Nephron (organoid): ENCODE data around the gene FBN2.
A peak's percentile ranks its signal among the peaks of the same experiment; 100 is the strongest.

ENCODE experiments used
- H3K27ac Mint-ChIP-seq, 3 experiments: 2 replicates each; pipeline ENCODE4 v1.8.0; 2020; ENCODE audit warnings: mixed read lengths in 3 of 3, mild to moderate bottlenecking in 2 of 3, moderate library complexity in 1 of 3
- H3K27me3 Mint-ChIP-seq: 2 replicates; pipeline ENCODE4 v1.8.0; 2021; ENCODE audit warnings: low read depth, mild to moderate bottlenecking, moderate library complexity, mixed read lengths
- H3K36me3 Mint-ChIP-seq: 2 replicates; pipeline ENCODE4 v1.8.0; 2020; ENCODE audit warnings: low read depth, mixed read lengths
- H3K4me1 Mint-ChIP-seq: 2 replicates; pipeline ENCODE4 v1.8.0; 2020; ENCODE audit warnings: mixed read lengths
- H3K4me3 Mint-ChIP-seq, 3 experiments: 2 replicates each; pipeline ENCODE4 v1.8.0; 2020; ENCODE audit warnings: mild to moderate bottlenecking in 3 of 3, mixed read lengths in 3 of 3, moderate library complexity in 2 of 3
- H3K9me3 Mint-ChIP-seq: 2 replicates; pipeline ENCODE4 v1.8.0; 2020; ENCODE audit warnings: mixed read lengths
- TF ChIP-seq, protein P1 (sequence below), 3 experiments: fragments of 200-600 bp; sonication (generic); IDR thresholded peaks; one replicate each; pipeline ENCODE4 v1.5.0; 2021; ENCODE audit warnings: antibody characterized with exemption in 3 of 3; ENCODE audit not compliant: unreplicated experiment in 3 of 3

The FBN2 gene

DNA sequence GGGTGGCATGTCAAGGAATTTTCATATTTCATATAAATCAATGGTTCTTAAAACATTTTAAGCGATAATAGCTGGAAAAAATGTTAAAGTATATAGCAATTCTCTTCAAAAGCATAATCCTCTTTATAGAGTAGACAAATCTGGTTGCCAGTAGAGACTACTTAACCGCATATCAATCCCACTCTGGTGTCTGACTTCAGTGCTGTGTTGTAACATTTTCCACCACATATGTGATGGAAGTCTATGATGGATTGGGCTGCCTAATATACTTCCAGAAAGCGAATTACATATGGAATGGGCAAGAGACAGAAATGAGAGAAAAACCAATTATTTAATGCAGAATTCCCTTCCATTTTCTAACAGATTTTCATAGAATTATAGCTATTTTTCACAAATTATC, 54.3 kb downstream of the FBN2 start:
- Mint-ChIP-seq H3K36me3 (peaks cover 14% of the 10 kb centered on the region), H3K27ac (no peak overlapping the region)

DNA sequence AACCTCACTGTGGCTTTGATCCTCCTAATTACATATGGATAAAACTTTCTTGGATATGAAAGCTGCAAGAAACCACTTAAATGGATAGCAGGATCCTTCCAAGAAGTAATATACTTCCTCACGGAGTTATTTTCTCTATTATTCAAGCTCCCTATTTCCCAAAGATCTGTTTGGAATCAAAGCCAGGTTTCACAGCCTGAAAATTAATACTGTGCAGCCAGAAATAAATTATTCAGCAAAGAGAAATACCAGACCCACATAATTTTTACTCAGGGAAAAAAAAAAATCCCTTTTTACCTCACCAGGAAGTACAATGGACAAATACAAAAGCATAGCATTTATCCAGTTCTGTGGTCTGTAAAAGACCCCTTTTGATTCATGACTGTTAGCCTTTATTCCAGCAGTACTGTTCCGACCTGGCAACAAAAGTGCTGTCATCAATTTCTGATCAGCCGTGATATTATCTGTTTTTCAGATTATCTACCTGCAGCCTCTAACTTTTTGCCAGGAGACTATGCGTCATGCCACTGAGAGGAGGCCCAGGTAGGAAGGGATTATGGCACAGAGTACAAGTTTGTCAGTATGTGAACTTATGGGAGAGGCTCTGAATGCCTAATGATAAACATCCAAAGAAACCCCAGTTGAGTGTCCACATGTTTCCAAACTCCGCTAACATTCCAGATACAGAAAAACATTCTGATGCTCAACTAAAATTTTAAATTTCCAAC, 57.0 kb downstream of the FBN2 start:
- TF ChIP-seq, protein P1, sequence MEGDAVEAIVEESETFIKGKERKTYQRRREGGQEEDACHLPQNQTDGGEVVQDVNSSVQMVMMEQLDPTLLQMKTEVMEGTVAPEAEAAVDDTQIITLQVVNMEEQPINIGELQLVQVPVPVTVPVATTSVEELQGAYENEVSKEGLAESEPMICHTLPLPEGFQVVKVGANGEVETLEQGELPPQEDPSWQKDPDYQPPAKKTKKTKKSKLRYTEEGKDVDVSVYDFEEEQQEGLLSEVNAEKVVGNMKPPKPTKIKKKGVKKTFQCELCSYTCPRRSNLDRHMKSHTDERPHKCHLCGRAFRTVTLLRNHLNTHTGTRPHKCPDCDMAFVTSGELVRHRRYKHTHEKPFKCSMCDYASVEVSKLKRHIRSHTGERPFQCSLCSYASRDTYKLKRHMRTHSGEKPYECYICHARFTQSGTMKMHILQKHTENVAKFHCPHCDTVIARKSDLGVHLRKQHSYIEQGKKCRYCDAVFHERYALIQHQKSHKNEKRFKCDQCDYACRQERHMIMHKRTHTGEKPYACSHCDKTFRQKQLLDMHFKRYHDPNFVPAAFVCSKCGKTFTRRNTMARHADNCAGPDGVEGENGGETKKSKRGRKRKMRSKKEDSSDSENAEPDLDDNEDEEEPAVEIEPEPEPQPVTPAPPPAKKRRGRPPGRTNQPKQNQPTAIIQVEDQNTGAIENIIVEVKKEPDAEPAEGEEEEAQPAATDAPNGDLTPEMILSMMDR (IDR thresholded peaks at IDR 0.05; ENCODE audit: unreplicated experiment in 3 of 3) = no peak

More for the DNA sequence above, 54.3 kb downstream of the FBN2 start:
- Mint-ChIP-seq H3K4me1 (peaks cover 21% of the 10 kb centered on the region), H3K27me3 (no peaks in the 10 kb centered on the region), H3K9me3 (no peaks in the 10 kb centered on the region), H3K4me3 (no peak overlapping the region)
- TF ChIP-seq, protein P1 (IDR thresholded peaks at IDR 0.05; ENCODE audit: unreplicated experiment in 3 of 3) = no peak

DNA sequence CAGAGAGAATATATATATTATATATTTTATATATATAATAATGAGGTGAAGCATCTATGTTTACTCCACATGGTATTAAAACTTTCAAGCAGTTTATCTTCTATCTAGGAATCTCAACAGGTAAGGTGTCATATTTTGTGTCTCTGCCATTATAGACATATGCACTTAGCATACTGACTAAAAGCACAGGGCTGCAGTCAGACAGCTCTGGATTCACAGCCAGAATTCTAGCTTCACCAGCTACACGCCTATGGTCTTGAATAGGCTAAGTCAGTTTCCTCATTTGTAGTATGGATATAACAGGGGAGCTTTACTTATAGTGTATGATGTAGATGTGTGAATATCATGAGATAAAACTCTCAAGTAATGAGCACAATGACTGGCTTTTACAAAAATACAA, 57.9 kb downstream of the FBN2 start:
- Mint-ChIP-seq H3K27me3 (no peaks in the 10 kb centered on the region), H3K4me1 (peaks cover 30% of the 10 kb centered on the region), H3K27ac (peak overlapping the region; percentile 19 to 65 (median 38)), H3K36me3 (peaks cover 10% of the 10 kb centered on the region), H3K4me3 (no peak overlapping the region), H3K9me3 (no peaks in the 10 kb centered on the region)
- TF ChIP-seq, protein P1 (IDR thresholded peaks at IDR 0.05; ENCODE audit: unreplicated experiment in 3 of 3) = no peak

More for the DNA sequence above, 57.0 kb downstream of the FBN2 start:
- Mint-ChIP-seq H3K27ac (peak overlapping the region; percentile 19 to 67 (median 65)), H3K4me3 (no peak overlapping the region), H3K27me3 (no peaks in the 10 kb centered on the region), H3K4me1 (peaks cover 30% of the 10 kb centered on the region), H3K9me3 (no peaks in the 10 kb centered on the region), H3K36me3 (peaks cover 10% of the 10 kb centered on the region)

DNA sequence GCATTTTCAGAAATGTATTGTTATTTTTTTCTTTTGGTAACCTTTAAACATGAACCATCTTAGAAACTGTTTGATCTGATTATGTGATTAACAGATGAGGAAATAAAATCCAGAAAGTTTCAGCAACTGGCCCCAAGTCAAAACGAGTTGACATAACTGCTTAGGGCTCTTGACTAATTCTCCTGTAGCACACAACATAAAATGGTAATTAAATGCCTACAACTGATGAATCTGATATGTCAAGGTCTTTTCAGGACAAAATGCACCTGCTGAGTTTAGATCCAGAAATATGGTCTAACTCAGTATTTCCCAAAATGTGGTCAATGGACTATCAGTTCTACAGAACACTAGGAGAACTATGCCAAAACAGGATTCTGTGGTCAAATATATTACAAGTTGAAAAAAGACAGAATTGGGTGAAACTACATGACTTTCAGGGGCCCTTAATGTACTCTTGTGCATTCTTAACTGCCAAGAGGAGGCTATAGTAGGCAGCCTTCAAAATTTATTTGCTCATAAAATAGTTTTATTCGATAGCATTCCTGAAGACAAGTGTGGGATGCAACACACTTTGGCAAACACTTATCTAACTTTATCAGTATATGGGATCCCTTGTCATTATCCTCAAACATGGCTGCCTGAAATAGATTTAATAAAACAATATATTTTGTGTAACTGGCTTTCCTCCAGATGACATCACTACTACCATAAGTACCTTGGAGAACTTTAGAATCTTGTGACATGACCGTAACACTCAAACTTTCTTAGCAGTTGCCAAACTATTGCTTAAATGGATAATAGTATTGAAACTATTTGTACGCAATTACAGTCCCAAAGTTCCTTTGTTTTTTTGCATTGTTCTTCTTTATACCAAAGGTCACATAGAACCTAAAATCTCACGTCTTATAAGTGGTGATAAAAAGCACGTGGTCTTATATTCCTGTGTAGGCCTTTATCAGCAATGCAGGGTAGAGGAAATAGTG, 59.4 kb downstream of the FBN2 start:
- no peaks in the 10 kb centered on the region for H3K27me3 Mint-ChIP-seq
- H3K9me3 Mint-ChIP-seq = no peaks in the 10 kb centered on the region
- TF ChIP-seq, protein P1 (IDR thresholded peaks at IDR 0.05; ENCODE audit: unreplicated experiment in 3 of 3) = no peak
- no peak overlapping the region for H3K4me3 Mint-ChIP-seq
- H3K4me1 Mint-ChIP-seq = peaks cover 30% of the 10 kb centered on the region
- peak overlapping the region in 2 of 3 experiments; percentile 37 to 43 for H3K27ac Mint-ChIP-seq
- H3K36me3 Mint-ChIP-seq = peaks cover 21% of the 10 kb centered on the region

GRCh38 chr5:128477944-128478343, 60.1 kb downstream of the FBN2 start:
- H3K4me3 Mint-ChIP-seq = no peak overlapping the region
- H3K36me3 Mint-ChIP-seq = peaks cover 26% of the 10 kb centered on the region
- H3K9me3 Mint-ChIP-seq = no peaks in the 10 kb centered on the region
- H3K27ac Mint-ChIP-seq = peak overlapping the region in 2 of 3 experiments; percentile 37 to 43
- TF ChIP-seq, protein P1 (IDR thresholded peaks at IDR 0.05; ENCODE audit: unreplicated experiment in 3 of 3) = no peak
- H3K4me1 Mint-ChIP-seq = peaks cover 30% of the 10 kb centered on the region
- H3K27me3 Mint-ChIP-seq = no peaks in the 10 kb centered on the region
